Neural cell (in vitro differentiated cells): ENCODE measurements around the gene FARP1. TPM values are rescaled to one million over a fixed set of nuclear protein-coding genes. Genes with fewer than 3 reads are reported as not detected.

Source experiments
- H2AFZ ChIP-seq: fragments of 200-600, 300-800 bp; sonication (generic), shearing (Covaris generic); 2 replicates; pipeline ENCODE4 v1.6.0; 2014; ENCODE audit warnings: low read depth, mild to moderate bottlenecking, antibody characterized with exemption, low read length, moderate library complexity
- H3F3A ChIP-seq: fragments of 200-600 bp; shearing (Covaris generic); 2 replicates; pipeline ENCODE4 v1.6.1; 2016; ENCODE audit warnings: mild to moderate bottlenecking, moderate library complexity, mixed read lengths, antibody characterized with exemption, low read length; ENCODE audit not compliant: insufficient read depth, poor library complexity, severe bottlenecking
- H3K27ac ChIP-seq: fragments of 200-600, 300-800 bp; sonication (generic), shearing (Covaris generic); 2 replicates; pipeline ENCODE4 v1.5.1; 2014; ENCODE audit warnings: mild to moderate bottlenecking, low read length, moderate library complexity
- H3K27me3 ChIP-seq: fragments of 300-800, 200-600 bp; sonication (generic), shearing (Covaris generic); 2 replicates; pipeline ENCODE4 v1.6.0; 2014; ENCODE audit warnings: mild to moderate bottlenecking, low read depth, low read length, moderate library complexity; ENCODE audit not compliant: insufficient read depth
- H3K36me3 ChIP-seq: fragments of 300-800, 200-600 bp; sonication (generic), shearing (Covaris generic); 2 replicates; pipeline ENCODE4 v1.5.1; 2014; ENCODE audit warnings: mild to moderate bottlenecking, antibody characterized with exemption, low read length, moderate library complexity; ENCODE audit not compliant: insufficient read depth
- H3K4me2 ChIP-seq: fragments of 300-800, 200-600 bp; sonication (generic), shearing (Covaris generic); 2 replicates; pipeline ENCODE4 v1.6.0; 2014; ENCODE audit warnings: mild to moderate bottlenecking, low read length
- H3K4me3 ChIP-seq: fragments of 300-800, 200-600 bp; sonication (generic), shearing (Covaris generic); 2 replicates; pipeline ENCODE4 v1.5.1; 2014; ENCODE audit warnings: mild to moderate bottlenecking, low read length, moderate library complexity
- H3K79me2 ChIP-seq: fragments of 200-600 bp; shearing (Covaris generic); replicated peaks from 2 replicates; pipeline ENCODE4 v1.6.0; 2014; ENCODE audit warnings: mild to moderate bottlenecking, low read length, moderate library complexity; ENCODE audit not compliant: insufficient read depth
- H3K9ac ChIP-seq: fragments of 300-800, 200-600 bp; sonication (generic), shearing (Covaris generic); 2 replicates; pipeline ENCODE4 v1.6.1; 2016; ENCODE audit warnings: mild to moderate bottlenecking, low read length, mixed read lengths
- H3K9me2 ChIP-seq: fragments of 200-600 bp; shearing (Covaris generic); 2 replicates; pipeline ENCODE4 v1.6.1; 2016; ENCODE audit warnings: mild to moderate bottlenecking, low read length, mixed read lengths; ENCODE audit not compliant: insufficient read depth
- H3K9me3 ChIP-seq: fragments of 200-600, 300-800 bp; sonication (generic), shearing (Covaris generic); 2 replicates; pipeline ENCODE4 v1.6.1; 2016; ENCODE audit warnings: mild to moderate bottlenecking, mixed run types, low read length, moderate library complexity, mixed read lengths
- H4K20me1 ChIP-seq: fragments of 200-600 bp; shearing (Covaris generic); 2 replicates; pipeline ENCODE4 v1.6.1; 2016; ENCODE audit warnings: mild to moderate bottlenecking, mixed run types; ENCODE audit not compliant: insufficient read depth
- CTCF ChIP-seq: fragments of 450-650 bp; IDR thresholded peaks from 2 replicates; pipeline ENCODE4 v1.5.1; 2014; ENCODE audit warnings: antibody characterized with exemption, mild to moderate bottlenecking, moderate library complexity; ENCODE audit not compliant: poor library complexity, severe bottlenecking
- EP300 ChIP-seq: fragments of 450-650 bp; conservative IDR thresholded peaks from 2 replicates; pipeline ENCODE4 v1.6.1; 2014; ENCODE audit warnings: antibody characterized with exemption, mild to moderate bottlenecking, moderate library complexity; ENCODE audit not compliant: poor library complexity, severe bottlenecking
- EZH2 ChIP-seq: fragments of 200-600, 300-800 bp; shearing (Covaris generic), sonication (generic); IDR thresholded peaks from 2 replicates; pipeline ENCODE4 v1.6.1; 2014; ENCODE audit warnings: antibody characterized with exemption, low read length, borderline replicate concordance, mild to moderate bottlenecking; ENCODE audit not compliant: insufficient read depth, poor library complexity, severe bottlenecking
- MXI1 ChIP-seq: fragments of 450-650 bp; conservative IDR thresholded peaks from 2 replicates; pipeline ENCODE4 v1.6.1; 2014; ENCODE audit warnings: antibody characterized with exemption, mild to moderate bottlenecking; ENCODE audit not compliant: poor library complexity, severe bottlenecking
- POLR2AphosphoS5 ChIP-seq: IDR thresholded peaks from 2 replicates; pipeline ENCODE4 v1.6.1; 2012
- RAD21 ChIP-seq: fragments of 450-650 bp; conservative IDR thresholded peaks from 2 replicates; pipeline ENCODE4 v1.6.1; 2014; ENCODE audit warnings: antibody characterized with exemption, mild to moderate bottlenecking, moderate library complexity
- SMC3 ChIP-seq: fragments of 450-650 bp; conservative IDR thresholded peaks from 2 replicates; pipeline ENCODE4 v1.6.1; 2014; ENCODE audit warnings: antibody characterized with exemption, mild to moderate bottlenecking, moderate library complexity; ENCODE audit not compliant: poor library complexity
- TAF1 ChIP-seq: IDR thresholded peaks from 2 replicates; pipeline ENCODE4 v1.6.1; 2012; ENCODE audit warnings: low read depth
- polyA plus RNA-seq: library from polyadenylated mRNA; depleted of rRNA; stranded (reverse); fragments of >200 nt; gene quantifications from 2 replicates; pipeline ENCODE4 v1.2.3, GENCODE V29; 2014
- TF ChIP-seq, protein P1 (sequence below): IDR thresholded peaks from 2 replicates; pipeline ENCODE4 v1.6.1; 2012; ENCODE audit warnings: borderline replicate concordance

Gene FARP1
- polyA plus RNA-seq, 1 donor from 2014 or later = 19.7 TPM

- H4K20me1 ChIP-seq = no peaks in the 10 kb centered on the region
- H3K4me2 ChIP-seq = no peak overlapping the region
- no peaks in the 10 kb centered on the region for H3K27me3 ChIP-seq
- no peaks in the 10 kb centered on the region for H3K79me2 ChIP-seq
- no peaks in the 10 kb centered on the region for H3K36me3 ChIP-seq
- no peak overlapping the region for H3K4me3 ChIP-seq
- H3F3A ChIP-seq = no peaks in the 10 kb centered on the region
- H3K9me2 ChIP-seq = no peaks in the 10 kb centered on the region
- H3K9me3 ChIP-seq = no peaks in the 10 kb centered on the region
- no peak overlapping the region for H2AFZ ChIP-seq
- no peak overlapping the region for H3K9ac ChIP-seq
- TF ChIP-seq CTCF (no peak), RAD21 (no peak), EZH2 (no peak), TAF1 (no peak), SMC3 (no peak), MXI1 (no peak), EP300 (no peak), POLR2AphosphoS5 (no peak)
- TF ChIP-seq, protein P1, sequence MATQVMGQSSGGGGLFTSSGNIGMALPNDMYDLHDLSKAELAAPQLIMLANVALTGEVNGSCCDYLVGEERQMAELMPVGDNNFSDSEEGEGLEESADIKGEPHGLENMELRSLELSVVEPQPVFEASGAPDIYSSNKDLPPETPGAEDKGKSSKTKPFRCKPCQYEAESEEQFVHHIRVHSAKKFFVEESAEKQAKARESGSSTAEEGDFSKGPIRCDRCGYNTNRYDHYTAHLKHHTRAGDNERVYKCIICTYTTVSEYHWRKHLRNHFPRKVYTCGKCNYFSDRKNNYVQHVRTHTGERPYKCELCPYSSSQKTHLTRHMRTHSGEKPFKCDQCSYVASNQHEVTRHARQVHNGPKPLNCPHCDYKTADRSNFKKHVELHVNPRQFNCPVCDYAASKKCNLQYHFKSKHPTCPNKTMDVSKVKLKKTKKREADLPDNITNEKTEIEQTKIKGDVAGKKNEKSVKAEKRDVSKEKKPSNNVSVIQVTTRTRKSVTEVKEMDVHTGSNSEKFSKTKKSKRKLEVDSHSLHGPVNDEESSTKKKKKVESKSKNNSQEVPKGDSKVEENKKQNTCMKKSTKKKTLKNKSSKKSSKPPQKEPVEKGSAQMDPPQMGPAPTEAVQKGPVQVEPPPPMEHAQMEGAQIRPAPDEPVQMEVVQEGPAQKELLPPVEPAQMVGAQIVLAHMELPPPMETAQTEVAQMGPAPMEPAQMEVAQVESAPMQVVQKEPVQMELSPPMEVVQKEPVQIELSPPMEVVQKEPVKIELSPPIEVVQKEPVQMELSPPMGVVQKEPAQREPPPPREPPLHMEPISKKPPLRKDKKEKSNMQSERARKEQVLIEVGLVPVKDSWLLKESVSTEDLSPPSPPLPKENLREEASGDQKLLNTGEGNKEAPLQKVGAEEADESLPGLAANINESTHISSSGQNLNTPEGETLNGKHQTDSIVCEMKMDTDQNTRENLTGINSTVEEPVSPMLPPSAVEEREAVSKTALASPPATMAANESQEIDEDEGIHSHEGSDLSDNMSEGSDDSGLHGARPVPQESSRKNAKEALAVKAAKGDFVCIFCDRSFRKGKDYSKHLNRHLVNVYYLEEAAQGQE = no peak
- no peak overlapping the region for H3K27ac ChIP-seq
Measured at GRCh38 chr13:98332222-98332621, 189.3 kb downstream of the FARP1 start.

DNA sequence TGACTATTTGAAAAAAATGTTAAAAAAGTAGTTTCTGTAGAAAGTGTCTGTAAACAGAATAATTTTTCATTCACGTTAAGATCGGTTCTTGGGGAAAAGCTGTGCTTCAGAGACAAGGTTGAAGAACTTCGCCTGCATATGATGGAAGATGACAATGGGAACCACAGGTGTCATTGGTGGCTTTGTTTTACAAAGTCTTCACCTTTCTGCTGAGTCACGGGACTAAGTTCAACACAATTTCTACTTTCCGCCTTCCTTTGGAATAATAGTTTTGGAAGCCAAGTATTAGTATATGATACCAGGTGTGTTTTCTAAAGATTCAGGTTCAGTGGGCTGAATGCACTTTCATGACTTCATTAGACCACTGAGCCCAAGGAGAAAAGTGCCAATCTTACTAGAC lies 189.8 kb downstream of the FARP1 start:
- H2AFZ ChIP-seq = no peak overlapping the region
- H3K4me2 ChIP-seq = no peak overlapping the region
- no peaks in the 10 kb centered on the region for H3K9me2 ChIP-seq
- H4K20me1 ChIP-seq = no peaks in the 10 kb centered on the region
- H3F3A ChIP-seq = no peaks in the 10 kb centered on the region
- no peak overlapping the region for H3K27ac ChIP-seq
- H3K36me3 ChIP-seq = no peaks in the 10 kb centered on the region
- H3K27me3 ChIP-seq = no peaks in the 10 kb centered on the region
- H3K9ac ChIP-seq = no peak overlapping the region
- TF ChIP-seq TAF1 = no peak
- no peak for TF ChIP-seq MXI1
- no peak for TF ChIP-seq POLR2AphosphoS5
- TF ChIP-seq CTCF = no peak
- TF ChIP-seq, protein P1 = no peak
- TF ChIP-seq EZH2 = no peak
- no peak for TF ChIP-seq EP300
- no peak for TF ChIP-seq RAD21
- TF ChIP-seq SMC3 = no peak
- H3K79me2 ChIP-seq = no peaks in the 10 kb centered on the region
- H3K4me3 ChIP-seq = no peak overlapping the region
- no peaks in the 10 kb centered on the region for H3K9me3 ChIP-seq
